HG02870 (cell line): ENCODE results near the gene ZNF888.
"Not testable (repeated sequence)": the region's sequence is repeated elsewhere in the genome, so short reads cannot be mapped to it uniquely, and the experiment has no call there.

Experiments
- ATAC-seq: cut with Tn5 transposase; IDR thresholded peaks from one replicate; pipeline ENCODE4 v1.9.1; 2021; ENCODE audit warnings: mild to moderate bottlenecking, moderate library complexity; ENCODE audit not compliant: unreplicated experiment

The ZNF888 gene

GRCh38 chr19:52889931-52890330 is 33.3 kb downstream of the ZNF888 start:
- ATAC-seq: no peak

DNA sequence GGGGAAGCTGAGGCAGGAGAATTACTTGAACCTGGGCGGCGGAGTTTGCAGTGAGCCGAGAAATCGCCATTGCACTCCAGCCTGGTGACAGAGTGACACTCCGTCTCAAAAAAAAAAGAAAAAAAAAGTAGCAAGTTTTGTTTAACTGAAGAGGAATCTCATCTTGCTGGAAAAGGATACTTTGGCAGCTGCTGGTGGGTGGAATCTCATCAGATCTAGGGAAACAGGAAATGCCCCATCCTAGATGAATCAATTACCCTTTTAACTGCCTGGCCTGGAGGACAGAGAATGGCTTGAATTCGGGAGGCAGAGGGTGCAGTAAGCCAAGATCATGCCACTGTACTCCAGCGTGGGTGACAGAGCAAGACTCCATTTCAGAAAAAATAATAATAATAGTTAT is 34.2 kb downstream of the ZNF888 start:
- no peak for ATAC-seq

- no peak for ATAC-seq
Measured at GRCh38 chr19:52880895-52881389, 42.3 kb downstream of the ZNF888 start.

- ATAC-seq: not testable (repeated sequence)
Measured at GRCh38 chr19:52872996-52873395, 50.2 kb downstream of the ZNF888 start.

GRCh38 chr19:52871466-52871865 is 51.8 kb downstream of the ZNF888 start:
- no peak for ATAC-seq

DNA sequence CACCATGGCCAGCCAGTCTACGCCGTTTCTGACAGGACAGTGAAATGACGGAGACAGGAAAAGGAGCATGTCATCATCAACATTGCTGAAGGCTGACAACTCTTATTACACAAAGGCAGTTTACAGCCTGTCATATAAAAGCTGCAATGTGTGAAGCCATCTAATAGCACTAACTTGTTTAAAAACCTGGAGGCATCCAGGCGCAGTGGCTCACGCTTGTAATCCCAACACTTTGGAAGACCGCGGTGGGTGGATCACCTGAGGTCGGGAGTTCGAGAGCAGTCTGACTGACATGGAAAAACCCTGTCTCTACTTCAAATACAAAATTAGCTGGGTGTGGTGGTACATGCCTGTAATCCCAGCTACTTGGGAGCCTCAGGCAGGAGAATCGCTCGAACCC is 55.2 kb downstream of the ZNF888 start:
- not testable (repeated sequence) for ATAC-seq

DNA sequence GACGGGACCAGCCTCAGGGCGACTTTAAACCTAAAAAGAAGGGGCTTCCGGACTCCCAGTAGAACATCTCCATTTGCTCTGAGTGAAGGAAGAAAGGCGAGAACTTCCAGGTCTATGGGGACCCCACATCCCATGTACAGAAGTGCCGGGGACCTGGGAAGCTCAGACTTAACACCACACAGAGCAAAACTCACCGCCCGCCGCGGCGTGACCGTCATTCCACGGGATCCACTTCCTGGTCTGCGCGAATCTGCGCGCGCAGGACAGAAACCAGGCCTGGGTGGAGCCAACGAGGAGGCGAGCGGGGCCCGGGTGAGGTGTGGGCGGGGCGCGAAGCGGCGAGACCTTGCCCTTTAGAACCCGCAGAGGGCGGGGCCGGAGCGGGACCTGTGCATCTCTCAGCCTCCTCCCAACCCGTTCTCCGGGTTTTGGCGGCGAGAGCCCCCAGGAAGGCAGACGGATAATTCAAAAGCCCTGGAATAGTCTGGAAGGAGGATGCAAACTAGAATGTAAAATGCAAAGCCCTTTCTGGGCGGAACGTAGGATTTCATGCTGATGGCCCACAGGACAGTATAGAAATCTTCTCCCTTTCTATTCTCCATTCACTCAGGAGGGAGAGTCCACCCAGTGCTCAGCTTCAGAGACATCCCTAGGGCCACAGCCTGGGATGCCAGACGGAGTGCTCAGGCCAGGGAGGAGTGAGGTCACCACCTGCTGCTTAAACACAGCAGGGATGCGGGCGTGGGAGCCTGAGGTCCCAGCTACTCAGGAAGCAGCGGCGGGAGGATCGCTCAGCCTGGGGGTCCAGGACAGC is 65.6 kb downstream of the ZNF888 start, which contains the start of gene ZNF468:
ZNF468 (minus strand) TSS at position 242 of the 814 bp plus-strand sequence. CDS start 3,347 bp downstream, outside the sequence.
- peak; percentile 96 for ATAC-seq

DNA sequence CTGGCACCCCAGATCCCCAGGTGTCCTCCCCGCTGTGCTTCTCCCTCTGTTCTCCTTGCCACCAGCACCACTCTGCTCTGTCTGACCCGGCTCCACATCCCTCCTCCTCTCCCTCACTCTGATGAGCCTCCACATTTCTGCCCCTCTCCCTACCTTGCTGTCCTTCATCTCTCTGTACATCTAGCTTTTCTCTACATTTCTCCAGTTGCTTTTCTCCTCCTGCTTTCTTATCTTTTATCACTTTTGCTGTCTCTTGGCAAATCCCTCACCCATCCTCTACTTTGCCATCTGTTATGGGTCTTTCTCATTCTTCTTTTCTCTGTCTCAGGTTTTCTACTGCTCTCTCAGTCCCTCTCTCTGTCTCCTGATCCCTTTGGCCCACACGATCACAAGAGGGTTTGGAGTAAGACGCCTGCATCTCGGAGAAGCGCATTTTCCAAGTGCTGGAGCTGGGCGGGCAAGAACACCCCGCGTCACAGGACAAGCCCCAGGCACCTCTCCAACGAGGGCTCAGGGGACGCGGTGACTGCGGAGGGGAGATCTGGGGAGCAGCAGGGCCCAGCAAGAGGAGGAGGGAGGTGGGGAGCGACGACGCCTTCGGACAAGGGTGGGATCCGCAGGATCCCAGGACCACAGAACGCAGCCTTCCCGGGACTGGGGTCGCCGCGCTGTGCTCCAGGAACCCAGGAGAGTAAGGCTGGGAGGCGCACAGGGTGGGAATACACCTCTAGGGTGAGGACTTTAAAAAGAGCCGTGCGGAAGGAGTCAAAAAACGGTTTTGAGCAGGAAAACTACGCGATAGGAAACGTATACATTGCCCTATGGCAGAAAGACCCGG is 66.5 kb downstream of the ZNF888 start:
- peak; percentile 22 for ATAC-seq
